ES-I3 (cell line): Measurements from ENCODE around the gene SMTNL2.
"Not testable (repeated sequence)": the region's sequence is repeated elsewhere in the genome, so short reads cannot be mapped to it uniquely, and the experiment has no call there.

Experiments used
- H3K36me3 ChIP-seq: 2 replicates; pipeline ENCODE4 v1.6.1; 2013; ENCODE audit warnings: mild to moderate bottlenecking, low read length, control low read depth, moderate library complexity; ENCODE audit not compliant: insufficient read depth
- H3K4me1 ChIP-seq: 2 replicates; pipeline ENCODE4 v1.6.1; 2013; ENCODE audit warnings: mild to moderate bottlenecking, control low read depth, low read length; ENCODE audit not compliant: insufficient read depth
- H3K9ac ChIP-seq: 2 replicates; pipeline ENCODE4 v1.6.1; 2013; ENCODE audit warnings: low read depth, mild to moderate bottlenecking, low read length, moderate library complexity
- H3K9me3 ChIP-seq: 2 replicates; pipeline ENCODE4 v1.6.1; 2013; ENCODE audit warnings: mild to moderate bottlenecking, low read length, moderate library complexity; ENCODE audit not compliant: control insufficient read depth, insufficient read depth

The SMTNL2 gene

GRCh38 chr17:4591529-4591928 is 7.2 kb downstream of the SMTNL2 start:
- peaks cover 3% of the 10 kb centered on the region; the same call in 1 of the 2 replicates for H3K4me1 ChIP-seq
- no peaks in the 10 kb centered on the region for H3K36me3 ChIP-seq
- no peaks in the 10 kb centered on the region for H3K9me3 ChIP-seq
- H3K9ac ChIP-seq, result no peak overlapping the region

GRCh38 chr17:4592240-4593005 is 8.1 kb downstream of the SMTNL2 start:
- H3K9ac ChIP-seq, result no peak overlapping the region

GRCh38 chr17:4593021-4593421 is 8.7 kb downstream of the SMTNL2 start:
- H3K36me3 ChIP-seq, result no peaks in the 10 kb centered on the region
- no peaks in the 10 kb centered on the region for H3K9me3 ChIP-seq
- no peak overlapping the region for H3K9ac ChIP-seq
- peaks cover 5% of the 10 kb centered on the region; the same call in 1 of the 2 replicates for H3K4me1 ChIP-seq

More at GRCh38 chr17:4592240-4593005, 8.1 kb downstream of the SMTNL2 start:
- H3K9me3 ChIP-seq, result no peaks in the 10 kb centered on the region
- H3K4me1 ChIP-seq, result peaks cover 3% of the 10 kb centered on the region; the same call in 1 of the 2 replicates
- H3K36me3 ChIP-seq, result no peaks in the 10 kb centered on the region

- Histone ChIP-seq H3K9me3 (no peaks in the 10 kb centered on the region), H3K4me1 (peaks cover 16% of the 10 kb centered on the region), H3K36me3 (no peaks in the 10 kb centered on the region), H3K9ac (no peak overlapping the region)
Observed at GRCh38 chr17:4594406-4594805, 10.1 kb downstream of the SMTNL2 start.

- Histone ChIP-seq H3K36me3 (no peaks in the 10 kb centered on the region), H3K9me3 (no peaks in the 10 kb centered on the region), H3K4me1 (peaks cover 20% of the 10 kb centered on the region), H3K9ac (no peak overlapping the region)
Observed at GRCh38 chr17:4594931-4595684, 10.8 kb downstream of the SMTNL2 start.

- not testable (repeated sequence) for H3K9ac ChIP-seq, H3K9me3 ChIP-seq, H3K36me3 ChIP-seq
- H3K4me1 ChIP-seq, result peaks cover 24% of the 10 kb centered on the region
Observed at GRCh38 chr17:4595685-4596342, 11.5 kb downstream of the SMTNL2 start.

- Histone ChIP-seq H3K4me1 (peaks cover 24% of the 10 kb centered on the region), H3K36me3 (no peaks in the 10 kb centered on the region), H3K9ac (no peak overlapping the region), H3K9me3 (no peaks in the 10 kb centered on the region)
Observed at GRCh38 chr17:4596636-4597380, 12.5 kb downstream of the SMTNL2 start.

GRCh38 chr17:4597975-4598374 is 13.6 kb downstream of the SMTNL2 start:
- peaks cover 24% of the 10 kb centered on the region for H3K4me1 ChIP-seq

GRCh38 chr17:4598776-4599504 is 14.6 kb downstream of the SMTNL2 start:
- Histone ChIP-seq H3K4me1 (peaks cover 24% of the 10 kb centered on the region), H3K36me3 (no peaks in the 10 kb centered on the region), H3K9ac (no peak overlapping the region), H3K9me3 (no peaks in the 10 kb centered on the region)

More at GRCh38 chr17:4597975-4598374, 13.6 kb downstream of the SMTNL2 start:
- Histone ChIP-seq H3K9me3 (no peaks in the 10 kb centered on the region), H3K9ac (no peak overlapping the region), H3K36me3 (no peaks in the 10 kb centered on the region)

- no peaks in the 10 kb centered on the region for H3K36me3 ChIP-seq
- peaks cover 23% of the 10 kb centered on the region for H3K4me1 ChIP-seq
- no peak overlapping the region for H3K9ac ChIP-seq
- no peaks in the 10 kb centered on the region for H3K9me3 ChIP-seq
Observed at GRCh38 chr17:4599505-4600281, 15.4 kb downstream of the SMTNL2 start.

GRCh38 chr17:4600563-4600962 is 16.2 kb downstream of the SMTNL2 start:
- Histone ChIP-seq H3K36me3 (no peaks in the 10 kb centered on the region), H3K9ac (no peak overlapping the region), H3K9me3 (no peaks in the 10 kb centered on the region), H3K4me1 (peaks cover 21% of the 10 kb centered on the region)

GRCh38 chr17:4601326-4601725 is 17.0 kb downstream of the SMTNL2 start:
- Histone ChIP-seq H3K9ac (no peak overlapping the region), H3K9me3 (no peaks in the 10 kb centered on the region), H3K4me1 (peaks cover 21% of the 10 kb centered on the region), H3K36me3 (no peaks in the 10 kb centered on the region)

- Histone ChIP-seq H3K4me1 (peaks cover 21% of the 10 kb centered on the region), H3K36me3 (no peaks in the 10 kb centered on the region), H3K9me3 (no peaks in the 10 kb centered on the region), H3K9ac (no peak overlapping the region)
Observed at GRCh38 chr17:4602041-4602440, 17.7 kb downstream of the SMTNL2 start.
